ENCODE data around the gene CHGA.

Gene CHGA

GRCh38 chr14:92922883-92923743 lies at the start of gene CHGA:
Gene CHGA, plus strand, starts transcription at chr14:92923150. Its CDS starts 210 bp downstream, at chr14:92923360.
- no peak for DNase-seq (ENCODE audit: low read depth)

- DNase-seq (ENCODE audit: low read depth) = no peak
Measured at GRCh38 chr14:92874962-92875661, 47.8 kb upstream of the CHGA start.

GRCh38 chr14:92877757-92878431 lies 45.1 kb upstream of the CHGA start:
- no peak for DNase-seq (ENCODE audit: low read depth)

GRCh38 chr14:92880351-92880750 lies 42.6 kb upstream of the CHGA start:
- no peak for DNase-seq (ENCODE audit: low read depth)

- peak; percentile 1 for DNase-seq (ENCODE audit: low read depth)
Measured at GRCh38 chr14:92880851-92881250, 42.1 kb upstream of the CHGA start.

GRCh38 chr14:92883066-92883465 lies 39.9 kb upstream of the CHGA start:
- DNase-seq (ENCODE audit: low read depth) = no peak

GRCh38 chr14:92884410-92884809 lies 38.5 kb upstream of the CHGA start:
- DNase-seq (ENCODE audit: low read depth) = no peak

GRCh38 chr14:92885279-92886061 lies 37.5 kb upstream of the CHGA start:
- no peak for DNase-seq (ENCODE audit: low read depth)

GRCh38 chr14:92886337-92886736 lies 36.6 kb upstream of the CHGA start:
- no peak for DNase-seq (ENCODE audit: low read depth)

GRCh38 chr14:92887157-92887556 lies 35.8 kb upstream of the CHGA start:
- DNase-seq (ENCODE audit: low read depth) = no peak

- no peak for DNase-seq (ENCODE audit: low read depth)
Measured at GRCh38 chr14:92888896-92889295, 34.1 kb upstream of the CHGA start.

GRCh38 chr14:92890830-92891588 lies 31.9 kb upstream of the CHGA start:
- DNase-seq (ENCODE audit: low read depth) = no peak

GRCh38 chr14:92892589-92892988 lies 30.4 kb upstream of the CHGA start:
- DNase-seq (ENCODE audit: low read depth) = no peak

GRCh38 chr14:92895352-92895878 lies 27.5 kb upstream of the CHGA start:
- DNase-seq (ENCODE audit: low read depth) = no peak

- DNase-seq (ENCODE audit: low read depth) = no peak
Measured at GRCh38 chr14:92897922-92898565, 24.9 kb upstream of the CHGA start.

- DNase-seq (ENCODE audit: low read depth) = no peak
Measured at GRCh38 chr14:92898566-92899131, 24.3 kb upstream of the CHGA start.

GRCh38 chr14:92900660-92901059 lies 22.3 kb upstream of the CHGA start:
- no peak for DNase-seq (ENCODE audit: low read depth)

GRCh38 chr14:92902191-92902590 lies 20.8 kb upstream of the CHGA start:
- no peak for DNase-seq (ENCODE audit: low read depth)

GRCh38 chr14:92902726-92903125 lies 20.2 kb upstream of the CHGA start:
- DNase-seq (ENCODE audit: low read depth) = no peak

- no peak for DNase-seq (ENCODE audit: low read depth)
Measured at GRCh38 chr14:92903359-92903758, 19.6 kb upstream of the CHGA start.
